PC-3 (cell line): ENCODE data around the gene SNRPA1. TPM values are rescaled to one million over a fixed set of nuclear protein-coding genes. Genes with fewer than 3 reads are reported as not detected.

ENCODE experiments used
- ATAC-seq: fragments of 200-7000 bp; cut with Tn5 transposase; 2 replicates; pipeline ENCODE4 v1.9.1; 2020; ENCODE audit warnings: mild to moderate bottlenecking, moderate library complexity
- BruUV-seq: library from RNA; stranded (reverse); fragments of 400-500 nt; replicated peaks from 2 replicates; lab custom pipeline; 2021; lab: Mats Ljungman, UMichigan
- CTCF ChIA-PET: fragments of 300-600 bp; sonication (Branson Sonifier 250); formaldehyde crosslinking; loops from one replicate; lab custom pipeline; 2022; ENCODE audit warnings: antibody characterized with exemption; lab: Charles Lee
- POLR2A ChIA-PET: fragments of 300-600 bp; sonication (Branson Sonifier 250); formaldehyde crosslinking; loops from one replicate; lab custom pipeline; 2022; ENCODE audit warnings: antibody characterized with exemption; ENCODE audit not compliant: unreplicated experiment; lab: Charles Lee
- DNase-seq: peaks from one replicate; pipeline ENCODE4 v3.0.0-alpha.2; 2015
- H2AFZ ChIP-seq: fragments of 300-600 bp; sonication (generic); 2 replicates; pipeline ENCODE4 v1.6.0; 2016; ENCODE audit warnings: antibody characterized with exemption, low read length
- H3F3A ChIP-seq: fragments of 300-600 bp; sonication (generic); one replicate; pipeline ENCODE4 v1.6.0; 2017; ENCODE audit warnings: antibody characterized with exemption, low read length, control low read depth, mild to moderate bottlenecking; ENCODE audit not compliant: unreplicated experiment
- H3K27ac ChIP-seq: fragments of 300-600 bp; sonication (generic); 2 replicates; pipeline ENCODE4 v1.5.1; 2016; ENCODE audit warnings: mild to moderate bottlenecking, low read length
- H3K27me3 ChIP-seq: fragments of 300-600 bp; sonication (generic); 2 replicates; pipeline ENCODE4 v1.6.1; 2016; ENCODE audit warnings: low read length, mixed read lengths
- H3K36me3 ChIP-seq: fragments of 300-600 bp; sonication (generic); 2 replicates; pipeline ENCODE4 v1.6.1; 2016; ENCODE audit warnings: low read depth, mixed run types, low read length, mixed read lengths
- H3K4me1 ChIP-seq: fragments of 300-600 bp; sonication (generic); 2 replicates; pipeline ENCODE4 v1.5.1; 2016; ENCODE audit warnings: low read length; ENCODE audit not compliant: insufficient read depth
- H3K4me2 ChIP-seq: fragments of 300-600 bp; sonication (generic); 2 replicates; pipeline ENCODE4 v1.6.0; 2016; ENCODE audit warnings: low read length
- H3K4me3 ChIP-seq: fragments of 300-600 bp; sonication (generic); 2 replicates; pipeline ENCODE4 v1.5.1; 2016; ENCODE audit warnings: mild to moderate bottlenecking, low read length, mixed read lengths
- H3K79me2 ChIP-seq: fragments of 300-600 bp; sonication (generic); 2 replicates; pipeline ENCODE4 v1.6.1; 2017; ENCODE audit warnings: low read length, mixed read lengths
- H3K9ac ChIP-seq: fragments of 300-600 bp; sonication (generic); 2 replicates; pipeline ENCODE4 v1.6.0; 2016; ENCODE audit warnings: mild to moderate bottlenecking, low read length
- H3K9me2 ChIP-seq: fragments of 300-600 bp; sonication (generic); replicated peaks from 2 replicates; pipeline ENCODE4 v1.6.1; 2016; ENCODE audit warnings: mixed run types, low read length, mixed read lengths
- H3K9me3 ChIP-seq: fragments of 300-600 bp; sonication (generic); 2 replicates; pipeline ENCODE4 v1.6.1; 2016; ENCODE audit warnings: low read length, mixed read lengths
- H4K20me1 ChIP-seq: fragments of 300-600 bp; sonication (generic); 2 replicates; pipeline ENCODE4 v1.6.1; 2016; ENCODE audit warnings: low read length, mixed read lengths
- CTCF ChIP-seq: fragments of 300-600 bp; sonication (generic); conservative IDR thresholded peaks from 2 replicates; pipeline ENCODE4 v1.5.1; 2017; ENCODE audit warnings: antibody characterized with exemption, low read depth, mild to moderate bottlenecking, low read length
- EZH2 ChIP-seq: fragments of 300-600 bp; sonication (generic); IDR thresholded peaks from one replicate; pipeline ENCODE4 v1.6.1; 2017; ENCODE audit warnings: antibody characterized with exemption, mild to moderate bottlenecking, low read length; ENCODE audit not compliant: unreplicated experiment
- EZH2phosphoT487 ChIP-seq: fragments of 300-600 bp; sonication (generic); IDR thresholded peaks from 2 replicates; pipeline ENCODE4 v1.6.1; 2018; ENCODE audit warnings: mild to moderate bottlenecking, antibody characterized with exemption, low read length, borderline replicate concordance
- intact Hi-C: fragments of 100-400 bp; cut with micrococcal nuclease; formaldehyde crosslinking; loops from 2 replicates; pipeline ENCODE4 v1.9.0; 2023
- total RNA-seq: library from RNA; depleted of rRNA; stranded (reverse); fragments of >200 nt; gene quantifications from 2 replicates; pipeline ENCODE4 v1.2.3, GENCODE V29; 2014

Gene SNRPA1
- total RNA-seq, 1 experiment from 2014 or later: 66.1 TPM

GRCh38 chr15:101332061-101332467 is 37.0 kb upstream of the SNRPA1 start:
- TF ChIP-seq CTCF (no peak), EZH2phosphoT487 (no peak), EZH2 (no peak)
- Histone ChIP-seq H3K4me2 (no peak overlapping the region), H3K9me3 (no peaks in the 10 kb centered on the region), H3F3A (no peaks in the 10 kb centered on the region), H2AFZ (no peak overlapping the region), H3K36me3 (no peaks in the 10 kb centered on the region), H3K4me1 (no peaks in the 10 kb centered on the region), H3K27ac (no peak overlapping the region), H4K20me1 (no peaks in the 10 kb centered on the region), H3K79me2 (no peaks in the 10 kb centered on the region), H3K27me3 (peaks cover 31% of the 10 kb centered on the region), H3K4me3 (no peak overlapping the region), H3K9ac (no peak overlapping the region), H3K9me2 (no peaks in the 10 kb centered on the region)
- POLR2A ChIA-PET: no interaction called here
- BruUV-seq: no TSS peak
- CTCF ChIA-PET: no interaction called here
- no peak for DNase-seq
- ATAC-seq: no peak
- intact Hi-C loops: no loop called here

GRCh38 chr15:101329867-101330380 is 34.9 kb upstream of the SNRPA1 start:
- BruUV-seq: no TSS peak
- Histone ChIP-seq H4K20me1 (no peaks in the 10 kb centered on the region), H3K9me2 (no peaks in the 10 kb centered on the region), H3K36me3 (no peaks in the 10 kb centered on the region), H3K4me3 (no peak overlapping the region), H3K9ac (no peak overlapping the region), H3F3A (no peaks in the 10 kb centered on the region), H2AFZ (no peak overlapping the region), H3K9me3 (no peaks in the 10 kb centered on the region), H3K79me2 (no peaks in the 10 kb centered on the region), H3K27ac (no peak overlapping the region), H3K4me1 (no peaks in the 10 kb centered on the region), H3K27me3 (peaks cover 38% of the 10 kb centered on the region), H3K4me2 (no peak overlapping the region)
- ATAC-seq (no peak), DNase-seq (no peak)
- CTCF ChIA-PET: no interaction called here
- POLR2A ChIA-PET: no interaction called here
- TF ChIP-seq CTCF (no peak), EZH2 (no peak), EZH2phosphoT487 (no peak)
- intact Hi-C loops: no loop called here

GRCh38 chr15:101329309-101329863 is 34.3 kb upstream of the SNRPA1 start:
- TF ChIP-seq EZH2 (no peak), CTCF (no peak), EZH2phosphoT487 (no peak)
- H3K4me1 ChIP-seq: no peaks in the 10 kb centered on the region
- no peaks in the 10 kb centered on the region for H3K79me2 ChIP-seq
- H3K9me3 ChIP-seq: no peaks in the 10 kb centered on the region
- H3K9me2 ChIP-seq: no peaks in the 10 kb centered on the region
- ChIA-PET POLR2A (no interaction called here), CTCF (no interaction called here)
- no peak overlapping the region for H2AFZ ChIP-seq
- no TSS peak for BruUV-seq
- DNase-seq (no peak), ATAC-seq (no peak)
- no peak overlapping the region for H3K27ac ChIP-seq
- H3K9ac ChIP-seq: no peak overlapping the region
- H3K27me3 ChIP-seq: peaks cover 38% of the 10 kb centered on the region
- intact Hi-C loops: no loop called here
- H3K36me3 ChIP-seq: no peaks in the 10 kb centered on the region
- H4K20me1 ChIP-seq: no peaks in the 10 kb centered on the region
- H3K4me2 ChIP-seq: no peak overlapping the region
- H3K4me3 ChIP-seq: no peak overlapping the region
- no peaks in the 10 kb centered on the region for H3F3A ChIP-seq
